HG02938 (cell line): ENCODE results near the gene LRMDA.

Source experiments
- ATAC-seq: cut with Tn5 transposase; IDR thresholded peaks from one replicate; pipeline ENCODE4 v1.9.1; 2021; ENCODE audit warnings: mild to moderate bottlenecking, moderate library complexity; ENCODE audit not compliant: unreplicated experiment

LRMDA gene

DNA sequence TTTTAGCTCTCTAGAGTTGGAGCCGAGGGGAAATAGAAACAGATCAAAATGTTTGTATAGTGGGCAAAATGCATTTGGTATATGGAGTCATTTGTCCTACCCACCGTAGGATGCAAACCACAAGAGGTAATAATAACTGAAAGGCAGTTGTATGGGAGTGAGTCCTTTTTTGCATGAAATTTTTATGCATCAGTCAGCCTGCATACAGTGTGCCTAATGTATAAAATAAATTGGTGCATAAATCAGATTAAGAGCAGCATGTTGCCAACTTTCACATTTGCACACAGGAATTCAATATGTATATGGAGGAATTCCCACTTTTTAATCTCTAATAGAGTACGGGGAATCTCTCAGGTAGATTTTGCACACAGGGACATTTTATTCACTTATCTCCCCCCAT is 262.8 kb downstream of the LRMDA start:
- ATAC-seq: no peak

DNA sequence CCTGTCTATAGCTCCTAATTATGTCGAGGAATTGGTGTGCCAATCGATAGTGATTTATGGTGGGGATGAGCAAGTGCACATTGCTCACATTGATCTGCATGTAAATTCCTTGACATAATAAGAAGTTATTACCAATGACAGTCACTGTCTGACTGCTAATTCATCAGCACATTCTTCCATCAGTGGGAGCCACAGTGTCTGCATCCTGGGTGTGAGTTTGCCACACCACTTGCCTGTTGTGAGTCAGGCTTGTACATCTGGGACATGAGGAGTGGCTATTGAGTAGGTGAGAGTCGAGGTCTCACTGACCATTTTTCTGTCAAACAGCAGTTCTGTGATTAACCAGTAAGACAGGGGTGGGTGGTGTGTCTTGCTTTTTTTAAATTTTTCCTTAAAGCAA is 263.4 kb downstream of the LRMDA start:
- ATAC-seq: no peak

DNA sequence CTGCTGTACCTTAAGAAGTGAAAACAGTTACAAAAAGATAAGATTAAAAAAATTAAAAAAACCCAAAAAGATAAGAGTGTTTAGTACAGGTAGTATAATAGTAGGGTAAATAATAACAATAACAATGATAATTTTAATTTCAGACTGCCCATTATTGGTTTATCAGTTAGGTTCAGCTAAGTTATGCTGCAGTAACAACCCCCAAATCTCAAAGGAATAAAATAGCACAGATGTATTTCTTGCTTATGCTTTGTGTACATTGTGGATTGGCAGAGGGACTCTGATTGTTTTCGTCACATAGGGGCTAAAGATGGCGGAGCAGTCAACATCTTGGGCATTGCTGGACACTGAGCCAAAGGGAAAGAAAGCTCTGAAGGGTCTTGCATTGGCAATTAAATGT is 264.6 kb downstream of the LRMDA start:
- ATAC-seq: no peak

DNA sequence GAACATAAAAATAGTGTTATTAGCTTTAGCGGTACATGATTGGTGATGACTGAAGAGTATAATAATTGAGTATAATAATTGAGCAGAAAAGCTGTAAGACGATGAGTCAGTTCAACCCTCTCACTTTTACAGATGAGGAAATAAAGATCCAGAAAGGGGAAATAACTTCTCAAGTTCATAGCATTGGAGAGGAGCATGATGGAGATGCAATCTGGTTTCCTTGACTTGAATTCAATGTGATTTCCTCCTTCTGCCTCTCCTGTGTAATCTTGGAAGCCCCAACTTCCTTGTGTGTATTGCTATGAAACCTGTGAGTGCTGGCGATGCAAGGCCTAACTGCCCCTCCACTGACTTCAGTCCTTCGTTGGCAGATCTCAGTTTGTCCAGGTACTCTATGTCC is 265.1 kb downstream of the LRMDA start:
- no peak for ATAC-seq

DNA sequence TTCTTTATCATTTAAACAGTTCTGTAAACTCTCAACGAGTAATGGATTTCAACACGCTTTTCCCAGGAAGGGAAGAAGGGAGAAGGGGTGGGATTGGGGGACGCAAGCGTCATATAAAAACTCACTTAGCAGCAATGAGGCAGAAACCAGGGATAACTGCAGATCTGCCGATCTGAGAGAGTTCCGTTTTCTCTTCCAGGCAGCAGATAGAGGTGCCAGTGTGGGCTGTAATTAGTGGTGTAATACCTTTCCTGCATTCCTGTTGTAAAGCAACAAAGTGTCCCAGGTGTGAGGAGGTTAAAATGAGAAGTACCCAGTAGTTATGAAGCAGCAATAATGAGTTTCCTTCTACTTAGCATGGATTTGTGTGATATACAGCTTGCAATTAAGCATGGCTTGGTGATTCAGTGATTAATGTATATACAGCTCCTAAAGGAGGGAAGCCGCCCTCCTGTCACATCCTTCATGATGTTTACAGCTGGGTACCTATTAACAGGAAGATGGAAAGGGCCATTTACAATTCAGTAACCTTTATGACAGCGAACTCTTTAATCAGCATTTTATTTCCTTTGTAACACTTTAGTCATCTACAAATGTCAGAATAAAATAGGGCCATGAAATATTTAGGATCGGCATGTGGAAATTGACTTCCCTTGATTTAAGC is 271.9 kb downstream of the LRMDA start:
- no peak for ATAC-seq

DNA sequence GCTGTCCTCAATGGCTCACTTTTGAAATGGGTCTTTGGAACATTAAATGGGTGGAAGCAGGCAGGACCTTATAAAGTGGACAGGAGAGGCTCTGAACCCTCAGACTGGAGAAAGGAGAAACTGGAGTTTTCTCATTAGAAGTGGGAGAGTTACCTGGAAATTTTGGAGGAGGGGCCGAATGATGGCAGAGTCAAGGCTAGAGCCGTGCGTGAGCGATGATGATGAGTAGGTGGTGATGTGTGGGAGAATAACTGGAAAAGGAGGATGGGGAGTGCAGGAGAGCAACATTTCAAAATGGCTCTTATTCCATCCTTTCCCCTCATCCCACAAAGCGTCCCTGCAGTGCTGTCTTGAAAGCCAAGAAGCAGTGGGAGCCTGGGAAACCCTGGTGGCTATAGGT is 274.0 kb downstream of the LRMDA start:
- ATAC-seq: no peak

DNA sequence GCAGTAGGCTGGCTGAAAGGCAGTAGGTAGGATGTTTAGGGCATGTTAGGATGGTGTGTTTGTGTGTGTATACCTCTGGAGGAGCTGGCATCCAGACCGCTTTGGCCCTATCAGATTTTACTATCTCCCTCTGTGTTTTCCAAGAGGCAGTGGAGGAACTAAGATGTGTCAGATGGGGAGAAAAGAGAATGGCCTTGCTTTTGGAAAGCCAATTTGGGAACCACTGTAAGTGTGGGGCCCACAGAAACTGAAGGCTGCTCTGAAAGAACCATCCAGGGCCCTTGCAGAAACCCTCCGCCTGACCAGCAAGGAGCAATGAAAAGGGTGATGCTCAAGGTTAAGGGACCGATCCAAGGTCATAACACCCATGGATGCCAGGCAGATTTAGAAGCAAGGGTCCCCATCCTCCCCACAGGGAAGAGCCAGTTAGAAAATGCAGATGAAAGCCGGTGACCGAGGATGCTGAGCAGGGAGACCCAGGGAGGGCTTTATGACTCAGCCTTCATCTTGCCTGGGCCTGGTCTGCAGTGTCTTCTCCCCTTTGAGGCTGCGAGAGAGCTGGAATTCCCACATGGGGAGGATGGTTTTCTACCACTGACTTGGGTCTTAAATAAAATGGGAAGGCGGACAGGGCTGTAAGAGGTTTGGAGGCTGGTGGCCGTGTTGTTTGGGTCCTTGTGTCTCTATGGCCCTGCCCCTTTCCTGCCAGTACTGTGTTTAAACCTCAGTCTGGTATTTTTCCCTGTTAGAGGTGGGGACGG is 275.8 kb downstream of the LRMDA start:
- ATAC-seq: no peak

DNA sequence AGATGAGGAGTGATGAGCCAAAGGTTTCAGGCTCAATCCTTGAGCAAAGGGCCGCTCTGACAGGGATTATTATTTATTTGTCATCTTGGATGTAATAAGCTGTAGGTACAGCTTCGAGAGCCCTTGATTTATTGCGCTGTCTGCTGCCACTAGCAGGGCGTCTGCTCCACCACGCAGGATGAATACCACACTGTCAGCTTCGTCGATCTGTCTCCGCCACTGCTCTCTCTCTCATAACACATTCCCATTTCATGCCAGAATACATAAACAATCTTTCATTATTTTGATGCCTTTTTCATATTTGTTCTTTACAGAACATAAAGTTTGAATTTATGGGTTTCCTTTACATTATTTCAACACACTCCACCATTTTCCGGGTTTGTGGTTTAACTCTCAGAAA is 276.6 kb downstream of the LRMDA start:
- ATAC-seq: no peak

DNA sequence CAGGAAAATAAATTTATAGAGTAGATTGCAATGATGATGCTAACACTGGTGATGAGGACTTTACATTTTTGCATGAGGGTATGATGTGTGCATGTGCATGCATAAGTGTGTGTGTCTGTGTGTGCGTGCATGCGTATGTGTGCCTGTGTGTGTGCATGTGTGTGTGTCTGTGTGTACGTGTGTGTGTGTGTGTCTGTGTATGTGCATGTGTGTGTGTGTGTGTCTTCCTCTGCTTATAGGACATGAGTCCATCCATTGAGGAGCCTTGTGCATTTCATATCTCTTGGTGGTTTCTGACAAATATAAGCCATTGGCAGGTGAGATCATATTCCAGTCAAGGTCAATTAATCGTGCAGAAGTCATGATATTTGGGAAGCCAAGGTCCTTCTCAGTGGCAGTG is 277.8 kb downstream of the LRMDA start:
- ATAC-seq: no peak

DNA sequence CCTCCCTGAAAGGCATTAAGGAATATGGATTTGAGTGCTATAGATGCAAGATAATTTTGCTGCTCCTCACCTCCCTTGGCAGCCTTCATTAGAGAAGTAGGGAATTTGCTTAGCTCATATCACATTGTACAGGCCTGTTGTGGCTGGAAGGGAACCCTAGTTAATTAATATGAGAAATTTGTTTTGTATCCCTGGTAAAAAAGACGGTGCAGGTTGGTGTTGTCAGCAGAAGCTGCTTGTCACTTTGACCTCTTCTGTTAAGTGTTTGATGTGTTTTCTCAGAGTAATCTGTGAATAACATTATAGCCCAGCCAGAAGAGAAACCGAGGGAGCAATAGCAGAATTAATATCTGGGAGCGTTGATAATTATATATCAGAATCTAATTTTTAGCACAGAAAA is 278.4 kb downstream of the LRMDA start:
- no peak for ATAC-seq

DNA sequence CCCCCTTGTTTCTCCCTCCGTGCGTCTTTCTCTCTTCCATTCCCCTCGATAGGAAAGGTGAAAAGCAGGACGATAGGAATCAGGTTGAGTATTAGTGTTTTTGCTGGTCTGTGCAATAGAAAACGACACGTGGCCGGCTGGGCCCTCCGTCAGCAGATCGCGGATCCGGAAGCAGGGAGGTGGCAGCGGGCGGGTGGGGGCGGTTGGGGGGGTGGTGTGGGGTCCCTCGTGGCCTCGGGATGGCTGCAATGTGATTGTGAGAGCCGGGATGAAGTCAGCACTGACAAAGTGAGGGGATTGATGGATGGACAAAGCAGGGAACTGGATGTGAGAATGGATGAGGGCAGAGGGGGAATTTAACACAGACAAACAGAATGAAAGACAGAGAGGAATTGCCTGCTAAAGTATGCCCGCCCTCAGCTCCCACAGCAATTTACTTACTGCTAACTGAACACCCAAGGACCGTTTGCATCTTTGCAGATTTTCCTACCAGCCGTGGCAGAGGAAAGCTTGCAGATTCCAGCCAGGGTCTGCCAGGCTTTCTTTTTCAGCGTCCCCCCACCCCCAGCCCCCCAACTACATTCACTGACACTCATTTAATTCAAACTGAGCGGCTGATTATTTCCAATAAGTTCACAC is 280.9 kb downstream of the LRMDA start:
- no peak for ATAC-seq

DNA sequence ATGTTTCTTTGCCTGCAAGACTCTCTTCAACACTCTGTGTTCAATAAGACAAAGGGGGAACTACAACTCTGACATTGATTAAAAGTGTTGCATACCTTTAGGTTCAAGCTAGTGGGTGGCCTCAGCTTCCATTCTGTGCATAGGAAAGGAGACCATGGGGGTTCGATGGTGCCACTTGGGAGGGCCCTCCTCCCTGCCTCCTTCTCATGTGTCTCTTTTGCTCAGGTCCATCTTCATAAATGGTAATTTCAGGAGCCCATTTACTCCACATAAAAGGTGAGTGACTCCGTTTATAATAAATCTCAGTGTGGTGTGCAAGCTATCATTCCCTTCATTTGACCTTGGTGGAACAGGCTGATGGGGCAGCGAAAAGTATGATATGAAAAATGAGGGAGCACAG is 285.1 kb downstream of the LRMDA start:
- ATAC-seq: no peak

DNA sequence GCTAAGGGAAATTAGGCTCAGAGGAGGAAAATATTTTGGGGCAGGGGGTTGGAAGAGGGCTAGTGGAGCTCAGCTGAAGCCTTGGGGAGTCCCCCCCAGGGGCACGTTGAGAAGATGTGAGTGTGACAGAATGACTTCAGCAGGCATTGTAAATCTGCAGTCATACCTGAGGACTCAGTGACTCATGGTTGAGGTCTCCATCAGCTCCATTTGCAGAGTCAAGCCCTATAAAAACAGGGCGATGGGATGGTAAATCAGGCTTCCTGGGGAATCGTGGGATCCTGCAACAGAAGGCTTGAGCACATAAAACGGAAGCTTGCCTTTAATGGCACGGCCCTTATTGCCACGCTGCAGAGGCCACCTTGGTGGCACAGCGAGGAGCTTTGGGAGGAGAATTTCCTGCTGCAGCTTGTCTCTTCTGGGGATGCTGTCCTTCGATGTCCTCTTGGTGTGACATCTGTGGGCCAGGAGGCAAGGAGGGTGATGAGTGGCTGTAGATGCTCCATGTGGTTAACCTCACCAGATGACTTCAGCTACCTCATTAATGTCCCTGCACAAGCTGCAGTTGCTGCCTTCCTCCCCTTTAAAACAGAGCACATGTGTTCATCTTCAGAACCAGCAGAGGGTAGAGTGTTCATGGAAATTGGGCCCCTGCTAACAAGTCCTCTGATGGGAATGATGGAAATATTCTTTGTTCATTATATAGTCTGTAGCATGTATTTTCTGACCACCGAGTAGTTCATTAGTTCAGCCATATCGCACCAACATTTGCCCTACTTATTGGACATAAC is 285.9 kb downstream of the LRMDA start:
- no peak for ATAC-seq

DNA sequence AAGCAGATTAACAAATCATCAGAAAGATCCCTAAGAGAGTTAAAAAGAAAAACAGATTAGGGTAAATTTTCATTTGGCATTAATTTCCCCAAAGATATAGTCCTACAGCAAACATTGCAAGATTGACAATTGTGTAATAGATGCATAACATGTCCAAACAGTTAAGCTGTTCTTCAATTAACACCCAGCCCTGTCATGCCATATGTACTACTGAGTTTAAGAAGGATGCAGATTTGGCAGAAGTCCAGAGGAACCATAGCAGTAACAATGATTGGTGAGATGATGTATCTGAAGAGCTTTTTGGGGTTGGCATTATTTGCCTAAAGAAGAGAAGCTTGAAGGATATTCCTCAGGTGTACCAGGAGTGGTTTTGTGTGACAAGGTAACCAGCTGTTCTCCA is 287.6 kb downstream of the LRMDA start:
- no peak for ATAC-seq

DNA sequence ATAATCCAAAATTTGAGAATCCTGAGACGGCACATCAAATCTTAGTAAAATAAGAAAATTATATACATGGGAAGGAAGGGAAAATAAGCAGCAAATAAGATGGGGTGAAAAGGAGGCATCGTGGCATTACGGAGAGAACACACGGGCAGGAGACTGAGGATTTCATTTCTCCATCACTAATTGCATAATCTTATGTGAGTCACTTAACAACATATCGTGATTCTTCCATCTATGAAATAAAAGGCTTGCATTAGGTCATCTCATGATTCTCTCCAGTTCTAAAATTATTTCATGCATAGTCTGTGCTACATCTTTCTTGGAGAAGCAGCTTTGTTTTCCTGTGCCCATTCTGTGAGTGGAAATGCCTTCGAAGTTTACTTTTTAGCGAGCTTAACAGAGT is 288.7 kb downstream of the LRMDA start:
- no peak for ATAC-seq

DNA sequence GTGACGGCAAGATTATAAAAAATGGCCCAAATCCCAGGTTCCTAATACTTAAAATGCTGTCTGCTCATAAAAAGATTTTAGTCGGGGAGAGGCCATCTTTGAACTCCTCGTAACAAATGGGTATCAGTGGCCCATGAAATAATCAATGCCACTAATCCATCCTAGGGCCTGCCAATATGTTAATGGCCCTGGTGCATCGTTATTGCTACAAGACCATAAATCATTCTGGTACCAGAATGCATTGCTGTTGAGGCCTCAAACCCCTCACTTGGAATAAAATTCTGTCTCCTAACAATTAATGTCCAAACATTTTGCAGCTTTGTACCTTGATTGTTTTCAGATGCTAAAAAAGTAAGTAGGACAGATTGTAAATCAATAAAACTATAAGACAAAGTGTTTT is 290.6 kb downstream of the LRMDA start:
- no peak for ATAC-seq

DNA sequence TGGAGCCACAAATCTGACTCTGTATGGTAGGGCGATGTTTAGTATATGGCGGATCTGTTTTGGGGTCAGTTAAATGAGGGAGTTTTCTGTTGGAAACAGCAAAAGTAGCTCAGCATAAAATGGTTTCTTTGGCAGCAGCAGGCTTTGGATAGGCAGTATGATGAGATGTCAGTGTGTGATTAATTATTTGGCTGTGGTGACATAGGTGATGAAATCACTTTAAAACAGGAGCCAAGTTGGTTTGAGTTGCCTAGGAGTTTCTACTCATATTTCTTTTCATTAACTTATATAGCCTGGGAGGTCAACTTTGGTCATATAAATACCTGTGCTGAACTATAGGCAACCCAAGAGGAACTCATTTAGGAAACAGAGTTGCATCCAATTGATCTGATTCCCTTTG is 291.2 kb downstream of the LRMDA start:
- ATAC-seq: no peak

DNA sequence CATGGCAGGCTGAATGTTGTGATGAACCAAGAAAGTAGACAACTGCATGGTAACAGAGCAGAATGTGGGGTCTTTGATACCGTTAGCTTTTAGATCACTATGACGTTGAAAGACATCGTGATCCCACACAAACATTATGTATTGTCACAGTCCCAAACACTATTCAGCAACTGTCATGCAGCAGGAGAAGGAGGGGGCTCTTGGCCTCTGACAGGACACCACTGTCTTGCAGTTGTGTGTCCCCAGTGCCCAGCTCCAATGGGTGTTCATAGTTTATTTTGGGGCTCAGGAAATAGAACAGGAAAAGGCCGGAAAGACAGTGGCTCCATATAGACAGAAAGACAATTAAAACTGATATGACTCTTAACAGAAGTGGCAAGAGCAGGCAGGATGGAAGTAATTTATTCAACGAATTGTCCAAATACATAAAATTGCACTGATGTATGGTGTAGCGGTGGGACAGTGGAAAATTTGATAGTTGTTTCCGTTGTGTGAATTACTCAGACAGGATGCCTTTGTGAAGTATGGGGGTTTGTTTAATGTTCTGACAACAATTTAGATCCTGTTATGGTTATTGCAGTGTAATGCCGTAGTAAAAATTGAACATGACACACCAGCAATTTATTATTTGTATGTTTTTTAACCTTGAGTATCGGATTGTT is 292.0 kb downstream of the LRMDA start:
- ATAC-seq: no peak

DNA sequence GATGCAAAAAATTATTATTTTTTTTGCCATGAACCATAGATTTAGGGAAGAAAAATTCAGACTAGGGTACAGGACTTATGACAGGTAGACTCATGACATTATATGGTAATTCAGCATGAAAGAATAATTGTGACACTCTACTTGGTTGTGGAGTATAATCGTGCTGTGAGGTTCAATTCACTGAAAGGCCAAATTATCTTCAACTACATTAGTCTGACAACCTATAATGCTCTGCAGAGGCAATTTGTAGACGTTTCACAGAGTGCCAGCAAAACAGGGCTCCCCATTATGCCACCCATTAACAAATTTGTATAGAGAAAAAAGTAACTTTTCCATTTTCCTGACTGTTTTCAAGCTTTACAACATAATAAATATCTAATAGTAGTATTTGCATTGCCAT is 292.6 kb downstream of the LRMDA start:
- ATAC-seq: no peak

DNA sequence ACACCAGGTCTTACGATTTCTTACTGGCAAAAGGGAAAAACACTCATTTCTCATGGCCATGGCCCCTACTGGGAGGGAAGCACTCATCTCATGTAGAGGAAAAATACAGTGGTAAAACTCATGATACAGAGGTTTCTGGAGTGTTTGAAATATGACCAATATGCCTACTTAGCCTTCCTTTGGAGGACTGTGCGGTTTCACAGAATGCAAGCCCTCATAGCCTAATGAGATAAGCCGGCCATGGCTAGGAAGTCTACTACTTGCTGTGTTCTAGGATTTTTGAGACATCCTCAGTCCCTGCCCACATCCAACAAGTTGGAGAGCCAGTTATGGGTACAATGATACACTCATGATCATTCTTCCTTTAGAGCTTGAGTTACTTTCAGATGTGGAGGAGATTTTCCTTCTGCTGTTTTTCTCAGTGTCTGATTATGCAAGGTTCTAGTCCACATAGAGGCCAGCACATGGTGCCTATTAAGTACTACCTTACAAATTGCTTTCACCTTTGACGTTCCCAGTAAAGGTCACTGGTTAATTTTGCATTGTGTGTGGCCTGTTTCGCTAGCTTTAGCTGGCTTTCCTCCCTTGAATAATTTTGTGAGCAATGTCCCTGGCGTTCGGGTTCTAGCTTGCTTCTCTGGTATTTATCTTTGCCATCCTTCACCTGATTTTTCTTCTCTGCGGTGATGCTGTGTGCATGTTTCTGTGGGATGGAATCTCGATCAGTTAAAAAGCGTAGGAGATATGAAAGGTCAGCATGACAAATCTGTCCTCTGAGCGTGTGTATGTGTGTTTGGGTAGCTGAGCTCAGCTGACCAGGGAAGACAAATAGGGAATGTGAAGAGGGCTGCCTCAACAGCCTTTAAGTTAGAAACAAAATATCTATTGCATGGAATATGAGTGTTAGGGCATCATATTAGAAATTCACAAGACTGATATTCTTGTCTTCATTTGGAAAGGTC is 295.4 kb downstream of the LRMDA start:
- no peak for ATAC-seq
